OCI-LY7 (cell line): ENCODE results near the gene NTRK1.

ENCODE experiments used
- EZH2phosphoT487 ChIP-seq: fragments of 200-600 bp; sonication (generic); IDR thresholded peaks from 2 replicates; pipeline ENCODE4 v1.6.1; 2018; ENCODE audit warnings: low read depth, borderline replicate concordance, mild to moderate bottlenecking, mixed run types, antibody characterized with exemption, low read length, moderate library complexity, mixed read lengths
- TF ChIP-seq, protein P1 (sequence below): fragments of 200-600 bp; sonication (generic); conservative IDR thresholded peaks from 2 replicates; pipeline ENCODE4 v1.5.1; 2014; ENCODE audit warnings: mild to moderate bottlenecking, antibody characterized with exemption, low read length, moderate library complexity, mixed read lengths

DNA sequence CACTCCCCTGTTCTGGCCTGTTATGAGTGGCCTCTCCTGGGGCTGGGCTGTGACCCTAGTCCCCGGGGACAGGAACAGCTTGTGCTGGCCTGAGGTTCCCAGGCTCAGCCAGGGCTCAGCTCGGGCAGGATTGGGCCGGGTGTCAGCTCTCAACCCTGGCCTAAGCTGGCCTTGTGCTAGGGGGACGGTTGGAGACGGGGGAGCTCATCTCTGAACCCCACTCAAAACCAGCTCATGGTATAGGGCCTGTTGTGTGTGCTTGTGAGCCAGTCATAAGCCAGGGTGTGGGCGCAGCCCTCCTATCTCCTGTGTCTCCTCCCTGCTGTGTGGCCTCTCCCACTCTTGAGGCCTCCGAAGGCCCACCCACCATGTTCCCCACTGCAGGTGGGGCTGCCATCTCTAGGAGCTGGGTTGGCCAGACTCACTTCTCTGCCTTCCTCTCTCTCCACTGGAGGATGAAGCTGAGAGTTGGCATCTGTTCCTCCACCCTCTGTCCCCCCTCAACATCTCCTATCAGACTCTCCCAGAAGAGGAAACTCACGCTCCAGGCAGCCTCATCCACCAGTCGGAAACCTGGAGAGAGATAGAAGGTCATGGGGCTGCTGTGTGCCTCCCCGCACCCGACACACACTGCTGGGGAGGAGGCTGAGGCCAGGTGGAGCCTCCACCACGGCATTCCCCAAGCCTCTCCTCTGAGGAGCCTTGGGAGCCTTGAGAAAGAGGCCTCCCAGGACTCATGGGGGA, 34.2 kb downstream of the NTRK1 start:
- TF ChIP-seq, protein P1, sequence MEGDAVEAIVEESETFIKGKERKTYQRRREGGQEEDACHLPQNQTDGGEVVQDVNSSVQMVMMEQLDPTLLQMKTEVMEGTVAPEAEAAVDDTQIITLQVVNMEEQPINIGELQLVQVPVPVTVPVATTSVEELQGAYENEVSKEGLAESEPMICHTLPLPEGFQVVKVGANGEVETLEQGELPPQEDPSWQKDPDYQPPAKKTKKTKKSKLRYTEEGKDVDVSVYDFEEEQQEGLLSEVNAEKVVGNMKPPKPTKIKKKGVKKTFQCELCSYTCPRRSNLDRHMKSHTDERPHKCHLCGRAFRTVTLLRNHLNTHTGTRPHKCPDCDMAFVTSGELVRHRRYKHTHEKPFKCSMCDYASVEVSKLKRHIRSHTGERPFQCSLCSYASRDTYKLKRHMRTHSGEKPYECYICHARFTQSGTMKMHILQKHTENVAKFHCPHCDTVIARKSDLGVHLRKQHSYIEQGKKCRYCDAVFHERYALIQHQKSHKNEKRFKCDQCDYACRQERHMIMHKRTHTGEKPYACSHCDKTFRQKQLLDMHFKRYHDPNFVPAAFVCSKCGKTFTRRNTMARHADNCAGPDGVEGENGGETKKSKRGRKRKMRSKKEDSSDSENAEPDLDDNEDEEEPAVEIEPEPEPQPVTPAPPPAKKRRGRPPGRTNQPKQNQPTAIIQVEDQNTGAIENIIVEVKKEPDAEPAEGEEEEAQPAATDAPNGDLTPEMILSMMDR = no peak
- TF ChIP-seq EZH2phosphoT487 = no peak
